HG03342 (cell line): ENCODE data around the gene AZIN2.

Source experiments
- ATAC-seq: cut with Tn5 transposase; IDR thresholded peaks from one replicate; pipeline ENCODE4 v1.9.1; 2021; ENCODE audit warnings: mild to moderate bottlenecking, moderate library complexity; ENCODE audit not compliant: unreplicated experiment

AZIN2 gene

GRCh38 chr1:33149453-33150190 is 68.7 kb downstream of the AZIN2 start:
- no peak for ATAC-seq

- no peak for ATAC-seq
Observed at GRCh38 chr1:33150522-33150921, 69.6 kb downstream of the AZIN2 start.

- no peak for ATAC-seq
Observed at GRCh38 chr1:33151116-33151515, 70.2 kb downstream of the AZIN2 start.

GRCh38 chr1:33152685-33153432 is 71.9 kb downstream of the AZIN2 start:
- ATAC-seq, result no peak

GRCh38 chr1:33153650-33154049 is 72.7 kb downstream of the AZIN2 start:
- no peak for ATAC-seq

GRCh38 chr1:33155877-33156538 is 75.1 kb downstream of the AZIN2 start:
- ATAC-seq, result no peak

GRCh38 chr1:33157131-33157530 is 76.2 kb downstream of the AZIN2 start:
- no peak for ATAC-seq

- no peak for ATAC-seq
Observed at GRCh38 chr1:33158366-33158765, 77.4 kb downstream of the AZIN2 start.

GRCh38 chr1:33159577-33159976 is 78.6 kb downstream of the AZIN2 start:
- no peak for ATAC-seq

- ATAC-seq, result no peak
Observed at GRCh38 chr1:33161061-33161681, 80.2 kb downstream of the AZIN2 start.

- no peak for ATAC-seq
Observed at GRCh38 chr1:33162141-33162540, 81.2 kb downstream of the AZIN2 start.

GRCh38 chr1:33163621-33164519 is 82.9 kb downstream of the AZIN2 start:
- no peak for ATAC-seq

- no peak for ATAC-seq
Observed at GRCh38 chr1:33165209-33165608, 84.3 kb downstream of the AZIN2 start.

GRCh38 chr1:33165809-33166208 is 84.9 kb downstream of the AZIN2 start:
- ATAC-seq, result no peak

GRCh38 chr1:33167650-33168447 is 86.9 kb downstream of the AZIN2 start:
- ATAC-seq, result no peak

GRCh38 chr1:33168556-33169289 is 87.8 kb downstream of the AZIN2 start:
- no peak for ATAC-seq

GRCh38 chr1:33169290-33170055 is 88.5 kb downstream of the AZIN2 start:
- ATAC-seq, result no peak
